ENCODE measurements around the gene PISD.

- TF ChIP-seq CTCF (IDR thresholded peaks at IDR 0.05; ENCODE audit: insufficient read depth, low read length) (no peak), GABPA (IDR thresholded peaks at IDR 0.05; ENCODE audit: low read depth) (no peak)
- TF ChIP-seq, protein P1, sequence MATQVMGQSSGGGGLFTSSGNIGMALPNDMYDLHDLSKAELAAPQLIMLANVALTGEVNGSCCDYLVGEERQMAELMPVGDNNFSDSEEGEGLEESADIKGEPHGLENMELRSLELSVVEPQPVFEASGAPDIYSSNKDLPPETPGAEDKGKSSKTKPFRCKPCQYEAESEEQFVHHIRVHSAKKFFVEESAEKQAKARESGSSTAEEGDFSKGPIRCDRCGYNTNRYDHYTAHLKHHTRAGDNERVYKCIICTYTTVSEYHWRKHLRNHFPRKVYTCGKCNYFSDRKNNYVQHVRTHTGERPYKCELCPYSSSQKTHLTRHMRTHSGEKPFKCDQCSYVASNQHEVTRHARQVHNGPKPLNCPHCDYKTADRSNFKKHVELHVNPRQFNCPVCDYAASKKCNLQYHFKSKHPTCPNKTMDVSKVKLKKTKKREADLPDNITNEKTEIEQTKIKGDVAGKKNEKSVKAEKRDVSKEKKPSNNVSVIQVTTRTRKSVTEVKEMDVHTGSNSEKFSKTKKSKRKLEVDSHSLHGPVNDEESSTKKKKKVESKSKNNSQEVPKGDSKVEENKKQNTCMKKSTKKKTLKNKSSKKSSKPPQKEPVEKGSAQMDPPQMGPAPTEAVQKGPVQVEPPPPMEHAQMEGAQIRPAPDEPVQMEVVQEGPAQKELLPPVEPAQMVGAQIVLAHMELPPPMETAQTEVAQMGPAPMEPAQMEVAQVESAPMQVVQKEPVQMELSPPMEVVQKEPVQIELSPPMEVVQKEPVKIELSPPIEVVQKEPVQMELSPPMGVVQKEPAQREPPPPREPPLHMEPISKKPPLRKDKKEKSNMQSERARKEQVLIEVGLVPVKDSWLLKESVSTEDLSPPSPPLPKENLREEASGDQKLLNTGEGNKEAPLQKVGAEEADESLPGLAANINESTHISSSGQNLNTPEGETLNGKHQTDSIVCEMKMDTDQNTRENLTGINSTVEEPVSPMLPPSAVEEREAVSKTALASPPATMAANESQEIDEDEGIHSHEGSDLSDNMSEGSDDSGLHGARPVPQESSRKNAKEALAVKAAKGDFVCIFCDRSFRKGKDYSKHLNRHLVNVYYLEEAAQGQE (IDR thresholded peaks at IDR 0.05; ENCODE audit: insufficient replicate concordance, low read depth), result no peak
These were observed 8.1 kb downstream of the PISD start for GRCh38 chr22:31653944-31654343.

Measured in HL-60 (cell line).